Prostate gland (tissue), 2 donors: ENCODE data around the gene ITM2C. TPM values are rescaled to one million over a fixed set of nuclear protein-coding genes. Genes with fewer than 3 reads are reported as not detected.

Experiments
- DNase-seq: peaks from one replicate; pipeline ENCODE4 v3.0.0-alpha.2; 2019; ENCODE audit warnings: low spot score
- H3K27ac ChIP-seq, 2 donors: fragments of 200-600 bp; sonication (generic); 2 replicates each; pipeline ENCODE4 v1.5.1; 2017 to 2019
- H3K27me3 ChIP-seq: fragments of 200-600 bp; sonication (generic); replicated peaks from 2 replicates; pipeline ENCODE4 v1.5.1; 2019; ENCODE audit not compliant: insufficient read depth
- H3K36me3 ChIP-seq, 2 donors: fragments of 200-600 bp; sonication (generic); 1 replicate in 1 of 2; 2 replicates in 1 of 2; pipeline versions ENCODE4 v1.5.1 to v1.8.1; 2017 to 2019
- H3K4me1 ChIP-seq: fragments of 200-600 bp; sonication (generic); replicated peaks from 2 replicates; pipeline ENCODE4 v1.5.1; 2019
- H3K4me3 ChIP-seq, 2 donors: fragments of 200-600 bp; sonication (generic); 2 replicates each; pipeline ENCODE4 v1.5.1; 2017 to 2019
- H3K9me3 ChIP-seq: fragments of 200-600 bp; sonication (generic); 2 replicates; pipeline ENCODE4 v1.5.1; 2017
- CTCF ChIP-seq, 4 experiments: fragments of 200-600 bp in 2 of 4; fragments of 450-650 bp in 2 of 4; sonication (generic) in 2 of 4; IDR thresholded peaks; 1 replicate in 3 of 4; 2 replicates in 1 of 4; pipeline ENCODE4 v1.5.1; 2016 to 2019; ENCODE audit warnings: antibody characterized with exemption in 4 of 4, mild to moderate bottlenecking in 2 of 4, moderate library complexity in 2 of 4
- POLR2A ChIP-seq: fragments of 450-650 bp; IDR thresholded peaks from one replicate; pipeline ENCODE4 v1.6.1; 2016; ENCODE audit warnings: antibody characterized with exemption, mild to moderate bottlenecking
- POLR2AphosphoS5 ChIP-seq: sonication (generic); formaldehyde crosslinking; IDR thresholded peaks from one replicate; pipeline ENCODE4 v1.6.1; 2017; ENCODE audit warnings: antibody characterized with exemption
- WGBS: methylation state at CpG from one replicate; pipeline ENCODE4 v1.1.5; 2018; 5-methylcytosine and 5-hydroxymethylcytosine counted together
- intact Hi-C: fragments of 100-400 bp; cut with DNase I; formaldehyde crosslinking; loops from one replicate; pipeline ENCODE4 v1.14.2; 2022
- total RNA-seq, 2 donors: library from RNA; depleted of rRNA; stranded (reverse); fragments of >200 nt; gene quantifications; one replicate each; pipeline ENCODE4 v1.1.0, GENCODE V29; 2016

ITM2C gene
- total RNA-seq, 2 donors from 2014 or later = 104 to 137 TPM

DNA sequence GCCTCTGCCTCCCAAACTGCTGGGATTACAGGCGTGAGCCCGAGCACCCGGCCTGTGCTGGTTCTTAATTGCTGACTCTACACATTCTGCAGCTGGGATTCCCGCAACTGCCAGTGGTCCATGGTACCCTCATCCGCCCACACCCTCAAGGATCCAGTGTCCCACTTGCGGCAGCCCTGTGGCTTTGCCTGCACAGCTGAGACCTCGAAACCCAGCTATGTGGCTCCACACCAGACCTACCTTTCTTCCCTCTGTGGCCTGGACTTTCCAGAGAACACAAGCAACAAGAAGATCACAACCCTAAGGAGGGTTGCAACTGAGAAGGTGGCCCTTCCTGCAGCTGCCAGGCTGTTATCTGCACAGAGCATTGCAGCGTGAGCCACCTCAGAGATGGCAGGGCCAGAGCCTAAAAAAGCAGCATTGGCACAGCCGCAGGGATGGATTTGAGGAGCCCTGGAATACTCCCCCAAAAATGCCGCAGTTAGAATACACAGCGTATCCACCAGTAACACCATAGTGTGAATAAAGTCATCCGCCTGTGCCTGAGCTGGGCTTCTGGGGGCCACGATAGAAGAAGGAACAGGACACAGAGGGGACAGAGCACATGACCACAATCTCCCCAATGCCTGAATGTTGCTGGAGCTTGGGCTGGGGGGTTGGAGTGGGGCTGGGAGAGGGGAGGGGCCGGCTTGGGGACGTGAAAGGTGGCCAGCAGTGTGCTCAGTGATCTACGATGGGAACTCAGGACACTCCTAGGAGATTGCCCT is 58.4 kb downstream of the ITM2C start:
- intact Hi-C loops = no loop called here
- WGBS = 91% methylated on average over 16 of the region's 16 CpGs
- Histone ChIP-seq H3K36me3 (no peaks in the 10 kb centered on the region), H3K4me3 (no peak overlapping the region), H3K4me1 (no peaks in the 10 kb centered on the region), H3K9me3 (no peaks in the 10 kb centered on the region), H3K27ac (no peak overlapping the region), H3K27me3 (no peaks in the 10 kb centered on the region)
- TF ChIP-seq CTCF (IDR thresholded peaks at IDR 0.05) = no peak
- no peak for TF ChIP-seq POLR2A
- no peak for TF ChIP-seq POLR2AphosphoS5
- no peak for DNase-seq

- DNase-seq = no peak
- WGBS = 72% methylated on average over 6 of the region's 6 CpGs
- Histone ChIP-seq H3K9me3 (no peaks in the 10 kb centered on the region), H3K27me3 (no peaks in the 10 kb centered on the region), H3K27ac (no peak overlapping the region), H3K4me1 (no peaks in the 10 kb centered on the region), H3K36me3 (no peaks in the 10 kb centered on the region), H3K4me3 (no peak overlapping the region)
- no peak for TF ChIP-seq POLR2A
- no peak for TF ChIP-seq POLR2AphosphoS5
- TF ChIP-seq CTCF (IDR thresholded peaks at IDR 0.05) = no peak
- intact Hi-C loops = no loop called here
These were observed 59.3 kb downstream of the ITM2C start for GRCh38 chr2:230924092-230924469.

DNA sequence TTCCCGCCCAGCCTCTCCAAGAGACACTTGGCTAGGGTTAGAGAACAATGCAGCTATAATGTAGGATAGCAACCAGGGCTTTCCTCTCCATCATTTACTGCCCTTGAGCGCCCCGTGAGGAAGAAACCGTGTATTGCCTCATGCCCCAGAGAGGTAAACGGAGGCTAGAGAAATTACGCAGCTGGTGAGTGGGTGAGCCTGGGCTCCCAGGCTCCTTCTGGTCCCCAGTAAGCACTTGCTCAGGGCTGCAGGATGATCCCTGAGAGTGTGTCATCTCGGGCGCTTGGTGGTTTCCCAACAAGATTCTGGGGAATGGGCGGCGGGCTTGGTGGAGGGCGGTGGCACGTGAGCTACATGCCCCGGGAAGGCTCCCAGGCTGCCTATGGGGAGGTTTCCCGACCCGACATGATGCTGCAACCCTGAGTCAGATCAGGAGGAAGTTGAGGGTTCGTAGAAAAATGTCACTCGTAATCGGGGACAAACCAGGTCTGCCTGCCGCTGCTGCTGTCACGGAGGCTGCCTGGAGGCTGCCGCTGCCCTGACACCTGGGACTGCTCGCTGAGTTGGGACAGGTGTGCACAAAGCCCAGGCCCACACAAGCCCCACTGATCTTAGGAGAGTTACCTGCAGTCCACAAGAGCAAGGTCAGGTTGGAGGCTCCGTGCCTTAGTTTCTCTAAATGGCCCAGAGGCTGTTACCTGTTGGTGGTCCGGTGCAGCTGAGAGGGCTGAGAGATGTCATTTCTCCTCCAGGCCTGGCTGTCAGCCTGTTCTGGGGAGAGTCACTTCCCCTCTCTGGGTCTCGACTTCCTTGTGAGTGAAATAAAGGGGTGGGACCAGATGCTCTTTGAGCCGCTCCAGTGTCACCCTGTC is 60.0 kb downstream of the ITM2C start, which contains the start of gene GPR55:
GPR55 (minus strand) TSS at position 773 of the 872 bp plus-strand sequence. CDS start 14,280 bp downstream, outside the sequence.
- intact Hi-C loops = no loop called here
- WGBS = 87% methylated on average over 26 of the region's 26 CpGs
- H3K9me3 ChIP-seq = no peaks in the 10 kb centered on the region
- DNase-seq = no peak
- no peaks in the 10 kb centered on the region for H3K27me3 ChIP-seq
- no peaks in the 10 kb centered on the region for H3K36me3 ChIP-seq
- H3K4me3 ChIP-seq = no peak within 1 kb of the TSS
- no peak within 1 kb of the TSS for H3K27ac ChIP-seq
- no peaks in the 10 kb centered on the region for H3K4me1 ChIP-seq
- TF ChIP-seq CTCF (IDR thresholded peaks at IDR 0.05) = no peak
- no peak for TF ChIP-seq POLR2AphosphoS5

- TF ChIP-seq CTCF (IDR thresholded peaks at IDR 0.05) (no peak), POLR2AphosphoS5 (no peak), POLR2A (no peak)
- intact Hi-C loops = no loop called here
- Histone ChIP-seq H3K4me1 (no peaks in the 10 kb centered on the region), H3K9me3 (no peaks in the 10 kb centered on the region), H3K36me3 (no peaks in the 10 kb centered on the region), H3K27ac (no peak overlapping the region), H3K4me3 (no peak overlapping the region), H3K27me3 (no peaks in the 10 kb centered on the region)
- WGBS = 61% methylated on average over 9 of the region's 9 CpGs
- no peak for DNase-seq
These were observed 60.7 kb downstream of the ITM2C start for GRCh38 chr2:230925443-230925878.
